Endothelial cell of hepatic sinusoid (primary cell): Measurements from ENCODE around the gene CHCHD6.

Experiments
- in situ Hi-C: cut with HindIII; loops from 2 replicates; pipeline ENCODE4 v1.10.0; 2017; ENCODE audit warnings: low sequenced_read_pairs

CHCHD6 gene

DNA sequence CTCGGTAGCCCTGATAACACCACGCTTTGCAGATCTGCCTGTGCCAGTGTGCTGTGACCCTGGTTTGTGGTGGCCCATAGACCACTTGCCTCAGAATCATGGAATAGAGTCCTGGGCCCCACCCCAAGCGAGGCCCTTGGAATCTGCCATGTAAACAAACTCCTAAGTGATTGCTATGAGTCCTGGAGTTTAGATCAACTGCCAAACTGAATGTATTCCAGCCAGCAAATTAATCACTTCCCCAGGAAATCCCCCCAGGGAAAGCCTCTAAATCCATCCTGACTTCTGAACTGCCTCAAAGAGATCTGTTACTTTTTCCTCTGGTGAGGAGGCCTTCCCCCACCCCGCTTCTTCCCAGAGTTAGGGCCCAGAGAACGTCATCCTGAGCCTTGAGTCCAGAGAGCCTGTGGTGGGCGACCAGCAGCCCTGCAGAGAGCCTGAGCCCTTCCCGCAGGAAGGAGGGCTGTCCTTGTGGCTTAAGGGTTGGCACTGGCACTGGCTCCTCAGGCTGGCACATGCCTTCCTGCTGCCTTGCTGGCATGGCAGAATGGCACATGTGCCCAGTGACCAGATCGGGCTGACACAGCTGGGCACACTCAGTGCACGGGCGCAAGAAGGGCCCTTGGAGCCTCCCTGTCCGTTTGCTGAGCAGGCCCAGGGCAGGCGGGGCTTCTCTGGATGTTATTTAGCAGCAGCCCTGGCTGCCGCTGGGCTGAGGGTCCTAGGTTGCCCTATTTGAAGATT, 228.3 kb downstream of the CHCHD6 start:
- in situ Hi-C loops, result no loop called here

DNA sequence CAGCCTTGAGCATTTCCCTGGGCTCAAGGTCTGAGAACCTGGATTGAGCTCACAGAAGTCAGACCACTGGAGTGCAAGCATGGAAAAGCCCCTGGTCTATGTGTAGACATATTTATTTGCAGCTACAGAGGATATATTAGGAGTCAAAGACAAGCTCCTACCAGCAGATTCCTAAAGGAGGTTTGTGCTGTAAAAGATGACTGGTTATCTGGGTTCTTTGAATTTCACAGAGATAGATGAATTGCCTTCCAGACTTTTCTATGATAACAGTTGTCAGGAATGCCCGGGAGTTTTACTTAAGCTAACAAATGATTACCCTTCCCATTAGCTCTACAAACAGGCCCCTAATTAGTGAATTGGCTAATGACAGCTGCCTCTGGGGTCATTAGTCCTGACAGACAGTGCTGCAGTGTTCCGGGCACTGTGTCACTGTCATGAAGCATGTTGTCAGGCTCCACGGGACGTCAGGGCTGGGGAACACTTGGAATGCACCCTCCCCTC, 230.0 kb downstream of the CHCHD6 start:
- in situ Hi-C loops, result no loop called here

DNA sequence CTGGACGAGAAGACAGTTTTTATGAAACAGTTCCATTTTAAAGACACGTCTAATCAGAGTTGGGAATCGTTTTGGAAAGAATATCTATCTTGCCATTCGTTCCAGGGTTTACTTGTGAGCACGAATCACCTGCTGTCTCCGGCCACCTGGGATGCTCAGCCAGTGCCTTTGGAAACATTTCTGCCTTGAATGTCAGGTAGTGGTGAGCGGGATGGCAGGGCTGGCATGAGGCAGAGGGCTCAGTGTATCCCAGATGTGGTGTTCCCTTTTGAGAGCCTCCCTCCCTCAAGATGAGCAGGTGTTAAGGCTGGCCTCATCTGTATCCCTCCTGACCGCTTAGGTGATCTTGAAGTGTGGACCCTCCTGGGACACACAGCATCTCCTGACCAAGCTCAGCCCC, 231.0 kb downstream of the CHCHD6 start:
- in situ Hi-C loops, result no loop called here

DNA sequence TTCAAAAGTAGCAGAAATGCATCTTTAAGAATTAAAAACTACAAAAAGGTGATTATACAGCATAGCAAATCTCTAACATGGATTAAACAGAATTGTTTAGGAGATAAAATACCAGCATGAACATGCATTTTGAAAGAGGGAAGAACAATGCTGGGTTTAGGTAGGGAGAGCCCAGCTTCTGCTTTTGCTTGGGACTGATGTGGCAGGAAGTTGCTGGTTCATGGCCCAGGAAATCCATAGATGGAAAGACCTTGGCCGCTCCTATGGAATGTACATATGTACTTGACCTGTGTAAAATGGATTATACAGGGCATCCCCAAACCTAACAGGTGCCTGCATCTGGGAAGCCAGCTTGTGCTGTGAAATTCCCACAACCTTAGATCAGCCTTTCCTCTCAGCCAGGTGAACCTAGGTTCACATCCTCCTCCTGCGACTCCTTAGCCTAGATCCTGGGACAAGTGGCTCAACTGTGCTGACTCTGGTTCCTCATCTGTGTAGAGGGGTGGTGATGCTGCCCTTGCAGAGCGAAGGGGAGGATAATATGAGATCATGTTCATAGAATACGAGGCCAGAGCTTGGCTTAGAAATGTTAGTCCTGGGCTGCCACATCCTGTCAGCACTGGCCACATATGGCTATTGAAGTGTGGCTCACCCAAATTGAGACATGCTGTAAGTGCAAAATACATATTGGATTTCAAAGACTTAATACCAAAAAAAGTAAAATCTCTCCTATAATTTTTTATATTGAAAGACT, 231.9 kb downstream of the CHCHD6 start:
- in situ Hi-C loops, result no loop called here

DNA sequence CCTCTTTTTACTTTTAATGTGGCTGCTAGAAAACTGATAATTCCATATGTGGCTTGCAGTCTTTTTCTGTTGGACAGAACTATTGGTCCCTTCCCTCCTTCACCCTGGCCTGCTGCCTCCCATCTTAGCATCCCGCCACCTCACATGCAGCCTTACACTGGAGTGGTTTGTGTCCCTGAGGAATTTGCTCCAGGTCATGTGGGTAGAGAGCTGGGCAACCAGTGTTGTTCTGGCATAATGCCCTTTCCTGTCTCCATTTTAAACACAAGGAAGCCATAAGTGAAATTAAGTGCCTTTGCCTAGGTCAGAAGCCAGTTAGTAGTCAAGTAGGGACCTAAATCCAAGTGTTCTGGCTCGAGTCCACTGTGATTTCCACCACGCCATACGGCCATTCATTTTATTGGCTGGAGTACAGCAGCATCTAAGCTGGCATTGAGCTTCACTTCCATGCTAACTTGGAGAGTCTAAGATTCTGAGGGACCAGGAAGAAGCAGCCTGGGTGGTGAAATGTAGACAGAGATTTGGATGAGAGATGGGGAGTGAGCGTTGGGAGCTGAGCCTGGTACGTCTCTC, 232.9 kb downstream of the CHCHD6 start:
- in situ Hi-C loops, result no loop called here

DNA sequence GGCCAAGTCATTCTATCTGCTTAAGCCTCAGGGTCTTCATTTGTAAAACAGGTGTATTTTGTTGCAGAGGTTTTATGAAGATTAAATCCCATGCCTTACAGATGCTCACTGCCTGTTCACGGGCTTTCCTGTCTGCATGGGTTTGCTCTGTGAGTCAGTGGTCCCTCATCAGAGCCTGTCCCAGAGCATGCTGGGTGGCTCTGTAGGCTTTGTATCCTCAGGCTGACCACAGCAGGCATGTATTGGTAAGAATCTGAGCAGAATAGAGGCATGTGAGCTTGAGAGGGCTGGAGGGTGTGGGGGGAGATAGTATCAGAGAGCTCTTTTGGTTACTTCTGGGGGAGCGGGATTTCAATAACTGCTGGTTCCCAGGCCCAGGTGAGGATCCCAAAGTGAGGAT, 233.5 kb downstream of the CHCHD6 start:
- in situ Hi-C loops, result no loop called here

DNA sequence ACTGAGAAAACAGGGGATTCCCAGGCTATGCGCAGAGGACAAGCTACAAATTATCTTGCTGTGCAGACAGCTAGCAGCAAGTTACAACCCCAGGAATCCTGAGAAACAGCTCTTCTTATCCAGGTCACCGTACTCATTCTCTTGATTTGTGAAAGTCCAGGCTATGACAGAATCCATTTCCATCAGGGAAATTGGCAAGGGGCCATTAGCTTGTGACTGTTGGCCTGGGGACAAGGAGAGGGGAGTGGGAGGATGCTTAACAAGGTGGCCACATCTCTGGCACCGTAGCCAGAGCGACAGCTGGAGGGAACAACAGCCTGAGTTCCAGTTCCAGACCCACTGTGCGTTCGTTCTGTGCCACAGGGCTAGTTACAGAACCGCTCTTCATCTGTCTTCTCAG, 233.9 kb downstream of the CHCHD6 start:
- in situ Hi-C loops, result no loop called here

DNA sequence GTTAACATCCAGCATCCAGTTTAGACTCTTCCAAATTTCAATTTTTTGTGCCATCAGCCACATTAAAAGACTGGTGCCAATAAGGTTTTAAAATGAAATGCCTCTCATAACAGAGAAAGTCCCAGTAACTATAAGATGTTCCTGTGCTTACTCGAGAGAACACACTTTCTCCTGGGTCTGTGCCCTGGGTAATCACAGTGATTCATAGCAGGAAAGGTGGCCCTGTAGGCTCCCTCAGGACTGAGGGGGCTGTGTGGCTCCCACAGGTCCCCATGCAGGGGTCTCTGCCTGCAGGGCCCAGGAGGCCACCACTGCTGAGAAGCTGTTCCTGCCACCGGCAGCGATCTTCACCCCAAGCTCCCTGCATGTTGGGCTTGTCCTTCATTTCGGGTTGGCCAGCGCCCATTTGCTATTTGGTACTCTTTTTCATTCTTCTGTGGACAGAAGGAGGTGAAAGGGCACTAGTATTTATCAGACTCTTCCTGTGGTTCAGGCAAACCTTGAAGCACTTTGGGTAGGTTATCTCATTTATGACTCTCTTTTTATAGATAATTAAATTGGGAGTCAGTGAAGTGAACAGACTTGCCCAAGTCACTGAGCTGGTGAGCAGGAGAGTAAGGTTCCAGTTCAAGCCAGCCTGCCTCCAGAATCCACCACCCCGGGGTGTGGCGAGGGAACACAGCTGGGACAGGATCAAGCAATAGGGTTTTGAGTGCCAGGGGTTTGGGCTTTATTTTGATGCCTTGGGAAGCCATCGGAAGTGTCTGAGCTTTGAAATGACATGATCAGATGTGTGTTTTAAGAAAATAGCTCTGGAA, 234.7 kb downstream of the CHCHD6 start:
- in situ Hi-C loops, result no loop called here

DNA sequence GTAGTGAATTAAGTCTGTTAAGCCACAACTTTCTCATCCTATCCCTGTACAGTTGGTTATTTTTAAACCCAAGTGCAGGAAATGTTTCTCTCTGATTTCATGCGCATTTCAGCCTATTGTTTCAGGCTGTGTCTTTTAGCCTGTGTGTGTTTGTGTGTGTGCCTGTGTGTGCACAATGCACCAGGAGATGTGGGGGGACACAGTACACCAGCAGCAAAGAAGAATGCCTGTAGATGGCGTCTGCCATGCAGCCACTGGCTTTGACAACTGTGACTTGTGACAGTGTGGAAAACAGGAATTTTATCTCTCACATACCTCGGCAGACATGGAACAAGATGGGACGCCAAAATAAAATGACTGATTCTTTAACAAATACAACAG, 235.3 kb downstream of the CHCHD6 start:
- in situ Hi-C loops, result no loop called here

DNA sequence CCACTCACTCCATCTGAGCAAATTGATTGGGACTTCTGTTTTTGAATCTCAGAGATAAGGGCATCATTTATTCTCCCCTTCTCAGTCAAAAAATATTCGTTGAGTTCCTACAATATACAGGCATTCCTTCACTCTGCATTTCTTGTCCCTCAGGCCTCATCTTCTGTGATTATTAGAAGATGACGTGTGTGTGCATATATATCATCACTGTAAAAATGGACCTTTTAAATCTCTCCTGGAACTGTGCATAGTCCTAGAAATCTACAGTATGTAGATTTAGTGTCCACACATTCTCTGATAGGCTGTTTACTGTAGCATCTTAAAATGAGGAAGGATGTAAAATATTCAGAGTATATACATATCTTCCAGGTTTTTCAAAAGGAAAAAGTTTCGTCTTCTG, 235.7 kb downstream of the CHCHD6 start:
- in situ Hi-C loops, result no loop called here

DNA sequence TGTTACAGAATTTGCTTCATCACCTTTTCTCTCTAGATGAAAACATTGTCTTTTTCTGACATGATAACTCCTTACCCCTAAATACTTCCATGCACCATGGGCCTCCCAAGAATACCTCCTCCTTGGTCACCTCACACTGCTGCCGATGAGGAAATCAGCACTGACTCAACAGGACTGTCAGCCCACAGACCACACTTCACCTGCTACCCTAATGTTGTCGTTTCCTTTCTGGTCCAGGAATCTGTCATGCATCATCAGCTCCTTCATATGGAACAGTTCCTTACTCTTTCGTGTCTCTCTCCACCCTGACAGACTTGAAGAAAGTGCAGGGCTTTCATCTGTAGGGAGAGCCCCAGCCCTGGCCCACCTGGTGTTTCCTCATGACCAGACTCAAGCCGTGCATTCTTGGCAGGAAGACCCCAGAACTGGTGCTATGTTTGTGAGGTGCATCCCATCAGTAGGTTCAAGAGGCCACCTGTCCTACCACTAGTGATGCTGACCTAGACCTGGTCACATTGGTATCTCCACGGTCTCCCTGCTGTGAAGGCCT, 237.8 kb downstream of the CHCHD6 start:
- in situ Hi-C loops, result no loop called here

DNA sequence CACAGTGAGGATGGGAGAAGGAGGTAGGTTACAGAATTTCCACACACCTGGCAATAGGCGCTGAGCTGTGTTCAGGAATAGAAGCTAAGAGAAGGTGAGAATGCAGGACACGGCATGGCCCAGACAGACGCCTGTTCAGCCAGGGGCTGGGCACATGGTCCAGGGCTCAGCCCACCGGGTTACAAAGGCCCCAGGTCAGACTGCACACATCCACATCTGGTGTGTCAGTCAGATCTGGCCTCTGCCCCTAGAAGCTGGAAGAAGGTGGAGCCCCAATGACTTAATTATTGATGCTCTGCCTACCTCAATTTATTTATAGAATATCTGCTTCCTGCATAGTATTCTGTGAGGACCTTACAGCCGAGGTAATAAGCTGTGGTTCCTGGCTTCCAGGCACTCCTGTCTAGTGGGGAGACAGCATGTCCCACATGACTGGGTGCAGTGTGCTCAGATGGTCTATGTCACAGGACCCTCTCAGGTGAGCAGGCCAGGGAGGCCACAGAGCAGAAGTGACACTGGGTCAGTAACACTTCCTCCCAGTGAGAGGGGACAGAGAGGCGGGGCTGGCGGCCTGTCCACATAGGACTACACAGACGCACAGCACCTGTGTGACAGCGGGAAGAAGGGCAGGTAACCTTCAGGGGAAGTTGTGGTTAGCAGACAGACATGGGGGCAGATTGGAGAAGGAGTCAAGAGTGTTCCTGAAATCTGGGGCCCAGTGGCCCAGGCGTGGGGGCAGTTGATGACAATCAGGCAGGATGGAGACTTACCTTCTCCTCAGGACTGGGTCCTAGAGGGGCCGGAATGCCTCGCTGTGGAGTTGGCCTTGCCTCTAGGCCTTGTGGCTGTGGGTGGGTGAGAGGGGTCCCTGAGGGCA, 240.3 kb downstream of the CHCHD6 start:
- in situ Hi-C loops, result no loop called here

DNA sequence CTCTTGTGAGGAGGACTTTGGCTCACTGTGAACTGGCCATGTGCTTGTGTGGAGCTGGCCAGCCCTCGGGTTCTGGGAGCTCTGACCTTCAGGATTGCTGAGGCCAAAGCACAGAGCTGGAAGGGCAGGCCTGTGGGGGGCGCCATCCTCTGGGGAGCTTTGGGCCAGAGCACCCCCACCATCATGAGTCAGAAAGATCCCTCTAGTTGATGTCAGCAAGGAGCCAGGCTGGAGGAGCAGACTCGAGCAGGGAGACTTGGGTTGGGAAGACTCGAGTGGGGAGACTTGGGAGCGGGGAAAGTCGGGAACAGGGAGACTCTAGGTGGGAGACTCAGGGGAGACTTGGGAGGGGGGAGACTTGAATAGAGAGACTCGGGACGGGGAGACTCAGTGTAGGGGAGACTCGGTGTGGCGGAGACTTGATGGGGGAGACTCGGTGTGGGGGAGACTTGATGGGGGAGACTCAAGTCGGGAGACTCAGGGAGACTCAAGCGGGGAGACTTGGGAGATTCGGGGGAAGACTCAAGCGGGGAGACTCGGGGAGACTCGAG, 241.2 kb downstream of the CHCHD6 start:
- in situ Hi-C loops, result no loop called here

DNA sequence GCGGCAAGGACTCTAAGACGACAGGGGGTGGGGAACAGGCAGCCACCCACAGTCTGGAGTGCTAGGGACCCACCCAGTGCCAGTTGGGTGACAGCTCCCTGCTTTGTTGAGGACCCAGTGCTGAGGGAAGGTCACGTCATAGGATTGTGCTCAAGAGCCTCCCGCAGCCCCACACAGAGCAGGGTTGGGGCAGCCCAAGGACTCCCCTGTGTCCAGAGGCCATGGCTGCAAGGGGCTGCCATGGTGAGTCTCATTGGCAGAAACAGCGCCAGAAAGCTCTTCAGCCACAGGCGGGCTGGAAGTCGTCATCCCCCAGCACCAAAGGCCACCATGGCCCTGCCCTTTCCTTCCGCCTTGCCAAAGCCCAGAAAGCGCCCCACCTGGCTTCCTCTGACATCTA, 241.9 kb downstream of the CHCHD6 start:
- in situ Hi-C loops, result no loop called here

DNA sequence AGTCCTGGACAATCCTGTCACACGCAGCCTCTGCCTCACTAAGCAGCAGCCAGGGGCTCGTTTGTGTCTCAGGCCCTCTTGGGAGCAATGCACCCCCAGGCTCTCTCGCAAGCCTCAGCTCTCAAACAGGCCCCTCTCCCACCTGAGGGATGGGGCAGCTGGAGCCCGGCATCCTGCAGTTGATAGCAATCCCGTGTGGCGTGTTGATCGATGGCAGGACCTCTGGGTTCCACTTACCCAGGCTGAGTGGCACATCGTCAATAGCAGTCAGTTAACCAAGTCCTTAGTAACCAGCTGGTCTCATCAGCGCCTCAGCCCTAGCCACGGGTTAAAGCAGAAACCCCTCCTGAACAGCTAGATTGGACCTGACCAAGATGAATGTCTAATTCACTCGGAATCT, 242.4 kb downstream of the CHCHD6 start:
- in situ Hi-C loops, result no loop called here

DNA sequence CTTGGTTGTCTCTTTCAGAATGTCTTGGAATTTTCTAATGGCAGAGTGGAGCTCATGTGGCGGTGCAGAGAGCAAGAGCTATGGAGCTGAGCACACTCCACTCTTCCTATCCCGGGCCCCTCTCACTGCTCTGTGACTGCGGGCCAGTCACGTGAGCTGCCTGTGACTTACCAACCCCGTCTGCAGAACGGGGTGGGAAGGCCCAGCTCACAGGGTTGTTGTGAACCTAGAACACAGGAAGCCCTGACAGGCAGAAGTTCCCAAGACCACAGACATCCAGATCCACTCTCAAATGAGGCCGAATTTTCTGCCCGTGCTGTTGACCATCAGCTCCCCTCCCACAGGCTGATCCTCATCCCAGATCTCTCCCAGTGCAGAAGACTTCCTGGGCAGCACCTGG, 243.4 kb downstream of the CHCHD6 start:
- in situ Hi-C loops, result no loop called here

DNA sequence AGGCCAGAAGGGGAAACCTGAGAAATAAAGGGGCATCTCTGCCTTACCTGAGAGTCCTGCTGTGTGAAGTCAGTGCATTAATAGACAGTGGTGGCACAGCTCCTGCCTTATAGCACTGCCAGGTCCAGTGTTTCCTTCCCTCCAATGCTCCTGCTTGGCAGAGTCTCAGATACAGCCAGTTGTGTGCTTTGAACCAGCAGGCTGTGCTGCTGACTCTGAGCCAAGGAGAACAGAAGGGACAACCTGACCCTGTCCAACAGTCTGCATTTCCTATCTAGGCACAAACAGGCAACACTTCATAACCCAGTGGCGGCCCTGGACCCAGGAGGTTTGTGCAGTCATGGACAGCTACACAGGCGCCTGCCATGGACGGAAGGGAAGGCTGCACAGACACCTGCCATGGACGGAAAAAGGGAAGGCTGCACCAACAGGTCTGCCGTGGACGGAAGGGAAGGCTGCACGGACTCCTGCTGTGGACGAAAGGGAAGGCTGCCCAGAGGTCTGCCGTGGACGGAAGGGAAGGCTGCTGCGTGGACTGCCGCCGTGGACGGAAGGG, 245.0 kb downstream of the CHCHD6 start:
- in situ Hi-C loops, result no loop called here

DNA sequence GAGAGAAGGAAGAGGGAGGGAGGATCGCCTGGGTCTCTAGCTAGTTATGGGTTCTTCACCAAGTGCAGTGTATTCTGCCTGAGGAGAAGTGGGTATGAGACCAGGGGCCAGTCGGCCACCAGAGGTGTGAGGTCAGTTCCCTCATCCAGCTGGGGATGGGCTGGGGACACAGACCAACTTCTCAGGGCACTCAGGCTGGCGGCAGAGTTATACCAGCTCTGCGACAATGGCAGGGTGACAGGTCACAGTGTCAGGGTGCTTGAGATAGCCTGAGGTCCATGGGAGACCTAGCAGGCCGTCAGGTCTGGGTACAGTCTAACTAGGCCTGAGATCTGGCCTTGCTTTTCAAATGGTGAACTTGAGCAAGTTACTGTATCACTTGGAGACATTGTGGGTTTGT, 247.5 kb downstream of the CHCHD6 start:
- in situ Hi-C loops, result loop anchor here (5.0 kb wide), 2 partner anchors 74 to 104 kb away; no protein-coding TSS in a partner anchor
